AG20443 (cell line): ENCODE data around the gene CENPH.
"Not testable (repeated sequence)": the region's sequence is repeated elsewhere in the genome, so short reads cannot be mapped to it uniquely, and the experiment has no call there.

Source experiments
- DNase-seq: peaks from one replicate; pipeline ENCODE4 v3.0.0; 2012; ENCODE audit warnings: low spot score, mixed read lengths

CENPH gene

DNA sequence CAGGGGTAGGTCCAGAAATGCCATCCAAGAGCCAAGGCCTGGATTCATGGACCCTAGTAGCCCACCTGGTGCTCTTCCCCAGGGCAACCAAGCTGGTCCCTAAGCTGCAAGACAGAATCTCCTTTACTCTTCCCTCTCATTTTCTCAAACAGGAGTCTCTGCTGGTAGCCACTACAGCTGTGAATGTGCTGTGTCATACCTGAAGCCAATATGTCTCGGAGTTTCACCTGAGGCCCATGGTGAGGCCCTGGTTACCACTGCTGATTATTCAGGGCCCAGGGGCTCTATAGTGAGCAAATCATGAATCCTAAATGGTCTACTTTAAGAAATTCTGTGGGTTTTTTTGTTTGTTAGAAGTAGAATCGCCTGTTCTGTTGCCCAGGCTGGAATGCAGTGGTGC lies 61.2 kb downstream of the CENPH start:
- DNase-seq = no peak

DNA sequence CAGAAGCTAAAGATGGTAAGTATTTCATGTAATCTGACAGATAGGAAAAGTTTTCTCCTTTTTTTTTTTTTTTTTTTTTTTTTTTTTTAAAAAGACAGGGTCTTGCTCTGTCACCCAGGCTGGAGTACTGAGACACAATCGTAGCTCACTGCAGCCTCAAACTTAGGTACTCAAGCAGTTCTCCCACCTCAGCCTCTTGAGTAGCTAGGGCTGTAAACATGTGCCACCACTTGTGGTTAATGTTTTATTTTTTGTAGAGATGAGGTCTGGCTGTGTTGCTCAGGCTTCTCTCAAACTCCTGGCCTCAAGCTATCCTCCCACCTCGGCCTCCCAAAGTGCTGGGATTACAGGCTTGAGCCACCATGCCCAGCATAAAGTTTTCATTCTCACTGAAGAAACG lies 63.1 kb downstream of the CENPH start:
- no peak for DNase-seq

DNA sequence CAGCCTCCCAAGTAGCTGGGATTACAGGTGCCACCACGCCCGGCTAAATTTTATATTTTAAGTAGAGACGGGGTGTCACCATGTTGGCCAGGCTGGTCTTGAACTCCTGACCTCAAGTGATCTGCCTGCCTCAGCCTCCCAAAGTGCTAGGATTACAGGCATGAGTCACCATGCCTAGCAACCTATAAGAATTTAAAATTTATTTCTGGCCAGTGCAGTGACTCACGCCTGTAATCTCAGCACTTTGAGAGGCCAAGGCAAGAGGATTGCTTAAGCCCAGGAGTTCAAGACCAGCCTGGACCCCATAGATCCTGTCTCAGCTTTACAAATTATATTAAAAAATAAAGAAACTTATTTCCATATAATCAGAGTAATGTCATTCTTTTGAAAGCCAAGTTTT lies 66.6 kb downstream of the CENPH start:
- DNase-seq = not testable (repeated sequence)

DNA sequence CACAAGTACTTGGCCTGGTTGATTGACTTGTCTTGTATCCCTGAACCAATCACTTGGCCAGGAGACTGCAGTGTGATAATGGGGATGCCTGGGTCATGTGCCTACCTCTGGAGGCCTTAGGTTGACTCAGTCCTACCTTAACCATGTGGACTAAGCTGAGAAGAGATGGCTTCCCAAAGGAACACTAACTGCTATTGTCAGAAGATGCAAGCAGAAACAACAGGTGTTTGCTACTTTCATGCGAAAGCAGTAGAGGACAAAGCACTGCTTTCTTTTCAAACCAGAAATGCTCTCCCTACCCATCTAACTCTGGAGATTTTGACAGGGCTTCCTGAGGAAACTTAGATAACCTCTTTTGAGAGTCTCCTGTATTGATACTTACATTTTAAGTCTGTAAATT lies 68.2 kb downstream of the CENPH start:
- no peak for DNase-seq
